Endothelial cell of umbilical vein (primary cell): ENCODE measurements around the gene FAM187B. TPM values are rescaled to one million over a fixed set of nuclear protein-coding genes. Genes with fewer than 3 reads are reported as not detected.

Experiments
- BruUV-seq: library from RNA; stranded (reverse); fragments of 400-500 nt; replicated peaks from 2 replicates; lab custom pipeline; 2021; lab: Mats Ljungman, UMichigan
- CTCF ChIA-PET: fragments of 300-600, 350-600 bp; sonication (Branson Sonifier 250); formaldehyde crosslinking; loops from one replicate; lab custom pipeline; 2021; ENCODE audit warnings: antibody characterized with exemption, inconsistent platforms; lab: Charles Lee
- POLR2A ChIA-PET: fragments of 300-600, 350-600 bp; sonication (Branson Sonifier 250); formaldehyde crosslinking; loops from one replicate; lab custom pipeline; 2021; ENCODE audit warnings: antibody characterized with exemption, inconsistent platforms; lab: Charles Lee
- DNase-seq: peaks from one replicate; pipeline ENCODE4 v3.0.0-alpha.2; 2011; ENCODE audit warnings: low read depth, low spot score
- FAIRE-seq: peaks from 2 replicates; lab custom pipeline; 2011; peaks lifted over from hg19 to GRCh38; lab: Jason Lieb, UNC
- H2AFZ ChIP-seq: 2 replicates; pipeline ENCODE4 v1.6.0; 2012; ENCODE audit warnings: low read depth, low read length, control low read depth, inconsistent platforms
- H3K27ac ChIP-seq: 2 replicates; pipeline ENCODE4 v1.5.1; 2011; ENCODE audit warnings: low read depth, mild to moderate bottlenecking, control low read depth, low read length, moderate library complexity; ENCODE audit not compliant: insufficient read depth
- H3K27me3 ChIP-seq, 2 experiments: 2 replicates each; pipeline versions ENCODE4 v1.6.0 to v1.6.1; 2011; ENCODE audit warnings: low read length in 2 of 2, mixed read lengths in 1 of 2; ENCODE audit not compliant: control insufficient read depth in 2 of 2, insufficient read depth in 2 of 2
- H3K36me3 ChIP-seq, 2 experiments: 2 replicates in 1 of 2; 3 replicates in 1 of 2; pipeline ENCODE4 v1.5.1; 2011; ENCODE audit warnings: low read length in 2 of 2, mild to moderate bottlenecking in 1 of 2, moderate library complexity in 1 of 2; ENCODE audit not compliant: control insufficient read depth in 2 of 2, insufficient read depth in 2 of 2; ENCODE audit errors: extremely low read depth in 1 of 2
- H3K4me1 ChIP-seq: 3 replicates; pipeline ENCODE4 v1.5.1; 2011; ENCODE audit warnings: mild to moderate bottlenecking, low read length; ENCODE audit not compliant: control insufficient read depth, insufficient read depth; ENCODE audit errors: extremely low read depth
- H3K4me2 ChIP-seq: 2 replicates; pipeline ENCODE4 v1.6.1; 2011; ENCODE audit warnings: low read length, control low read depth, mixed read lengths; ENCODE audit not compliant: insufficient read depth
- H3K4me3 ChIP-seq, 3 experiments: fragments of 200-600 bp in 1 of 3; sonication (generic), shearing (Covaris generic) in 1 of 3; replicated peaks in 1 of 3; 2 replicates each; pipeline ENCODE4 v1.5.1; 2011 to 2016; ENCODE audit warnings: control low read depth in 3 of 3, low read length in 3 of 3, mild to moderate bottlenecking in 2 of 3, inconsistent platforms in 1 of 3, low read depth in 1 of 3, moderate library complexity in 1 of 3; ENCODE audit not compliant: insufficient read depth in 1 of 3
- H3K79me2 ChIP-seq: 2 replicates; pipeline ENCODE4 v1.6.0; 2012; ENCODE audit warnings: low read length, inconsistent platforms; ENCODE audit not compliant: control insufficient read depth, insufficient read depth
- H3K9ac ChIP-seq: replicated peaks from 2 replicates; pipeline ENCODE3; 2011; ENCODE audit warnings: low read length, control low read depth; ENCODE audit not compliant: insufficient read depth; ENCODE audit errors: extremely low read depth
- H3K9me1 ChIP-seq: replicated peaks from 3 replicates; pipeline ENCODE4 v1.6.0; 2011; ENCODE audit warnings: mild to moderate bottlenecking, low read length; ENCODE audit not compliant: control insufficient read depth, insufficient read depth; ENCODE audit errors: extremely low read depth
- H3K9me3 ChIP-seq: replicated peaks from 2 replicates; pipeline ENCODE4 v1.5.1; 2012; ENCODE audit warnings: low read length, inconsistent platforms; ENCODE audit not compliant: control insufficient read depth, insufficient read depth
- H4K20me1 ChIP-seq: replicated peaks from 2 replicates; pipeline ENCODE3; 2011; ENCODE audit warnings: mild to moderate bottlenecking, low read length; ENCODE audit not compliant: control insufficient read depth, insufficient read depth; ENCODE audit errors: extremely low read depth
- CTCF ChIP-seq, 2 donors: IDR thresholded peaks; 1 replicate in 1 of 2; 2 replicates in 1 of 2; pipeline ENCODE4 v1.5.1; 2011; ENCODE audit warnings: low read length in 2 of 2, mild to moderate bottlenecking in 2 of 2, moderate library complexity in 2 of 2, control low read depth in 1 of 2, inconsistent platforms in 1 of 2, low read depth in 1 of 2; ENCODE audit not compliant: insufficient read depth in 1 of 2; ENCODE audit errors: extremely low read depth in 1 of 2
- EZH2 ChIP-seq: IDR thresholded peaks from 2 replicates; pipeline ENCODE4 v1.6.1; 2012; ENCODE audit warnings: borderline replicate concordance, low read depth, mild to moderate bottlenecking, moderate library complexity, low read length, inconsistent platforms; ENCODE audit not compliant: severe bottlenecking
- FOS ChIP-seq: IDR thresholded peaks from 2 replicates; pipeline ENCODE4 v1.6.1; 2011; ENCODE audit warnings: mild to moderate bottlenecking, low read length, moderate library complexity, borderline replicate concordance; ENCODE audit not compliant: insufficient read depth
- GATA2 ChIP-seq: IDR thresholded peaks from 2 replicates; pipeline ENCODE4 v1.7.0; 2011; ENCODE audit warnings: low read depth, mild to moderate bottlenecking, moderate library complexity, mixed read lengths, low read length; ENCODE audit not compliant: insufficient read length, insufficient read depth
- JUN ChIP-seq: IDR thresholded peaks from 2 replicates; pipeline ENCODE4 v1.6.1; 2011; ENCODE audit warnings: borderline replicate concordance, low read depth; ENCODE audit not compliant: insufficient read length, insufficient read depth
- MAX ChIP-seq: IDR thresholded peaks from 2 replicates; pipeline ENCODE4 v1.6.1; 2011; ENCODE audit not compliant: insufficient read depth, insufficient read length
- MYC ChIP-seq: IDR thresholded peaks from one replicate; pipeline ENCODE4 v1.6.1; 2011; ENCODE audit warnings: mild to moderate bottlenecking, low read depth, low read length
- POLR2A ChIP-seq: IDR thresholded peaks from 2 replicates; pipeline ENCODE4 v1.6.1; 2012; ENCODE audit warnings: low read depth, mild to moderate bottlenecking, control low read depth, low read length
- POLR2AphosphoS5 ChIP-seq: IDR thresholded peaks from 2 replicates; pipeline ENCODE4 v1.6.1; 2012; ENCODE audit warnings: low read depth, mild to moderate bottlenecking, control low read depth, low read length, moderate library complexity; ENCODE audit not compliant: insufficient read depth
- dilution Hi-C: fragments of 300-500 bp; cut with MboI; formaldehyde crosslinking; loops from one replicate; pipeline ENCODE4 v1.15.0; 2019; ENCODE audit warnings: low sequenced_read_pairs; ENCODE audit not compliant: extremely low pct_ligation_motif_present
- intact Hi-C: fragments of 100-400 bp; cut with micrococcal nuclease; formaldehyde crosslinking; loops from one replicate; pipeline ENCODE4 v1.10.0; 2022
- polyA plus RNA-seq, 4 experiments: library from polyadenylated mRNA; depleted of rRNA in 3 of 4; stranded (reverse) in 3 of 4; unstranded in 1 of 4; fragments of >200 nt; gene quantifications; 2 replicates each; pipeline versions ENCODE4 v1.2.1 to v1.2.3, GENCODE V29; 2011 to 2012; ENCODE audit warnings: missing spikeins in 1 of 4
- total RNA-seq: library from RNA; stranded (reverse); gene quantifications from 2 replicates; pipeline ENCODE4 v1.2.3, GENCODE V29; 2021

FAM187B gene
- total and polyA plus RNA-seq, 2 donors (not counting 3 experiments of a cell fraction or from before 2014, with no cell fraction given) = not detected

GRCh38 chr19:35265126-35265899 is 36.8 kb upstream of the FAM187B start:
- POLR2A ChIA-PET = no interaction called here
- no TSS peak for BruUV-seq
- Histone ChIP-seq H3K36me3 (no peaks in the 10 kb centered on the region), H3K27ac (no peak overlapping the region), H2AFZ (no peak overlapping the region), H3K27me3 (no peaks in the 10 kb centered on the region), H4K20me1 (no peaks in the 10 kb centered on the region), H3K9me3 (no peaks in the 10 kb centered on the region), H3K4me3 (no peak overlapping the region), H3K9me1 (no peaks in the 10 kb centered on the region), H3K79me2 (peaks cover 3% of the 10 kb centered on the region), H3K4me2 (no peak overlapping the region), H3K9ac (no peak overlapping the region), H3K4me1 (peaks cover 4% of the 10 kb centered on the region)
- no peak for TF ChIP-seq EZH2
- no peak for TF ChIP-seq FOS
- no peak for TF ChIP-seq GATA2
- TF ChIP-seq JUN = no peak
- no peak for TF ChIP-seq CTCF (IDR thresholded peaks at IDR 0.05; ENCODE audit: extremely low read depth in 1 of 2, insufficient read depth in 1 of 2, low read depth in 1 of 2, low read length in 2 of 2)
- no peak for TF ChIP-seq MAX
- no peak for TF ChIP-seq POLR2A
- no peak for TF ChIP-seq MYC
- no peak for TF ChIP-seq POLR2AphosphoS5
- CTCF ChIA-PET = interaction anchor here (1.6 kb wide), 1 partner anchor 124 kb away, joined by 4 read pairs; no protein-coding TSS in a partner anchor
- no peak for DNase-seq
- dilution Hi-C loops = no loop called here
- no peak for FAIRE-seq
- intact Hi-C loops = loop anchor here (5.0 to 10.0 kb wide), 2 partner anchors 53 to 231 kb away; partner anchors contain the start of gene SCN1B
